Neural cell (in vitro differentiated cells): ENCODE data around the gene GOLGA8B.

Experiments
- CTCF ChIP-seq: fragments of 450-650 bp; IDR thresholded peaks from 2 replicates; pipeline ENCODE4 v1.5.1; 2014; ENCODE audit warnings: antibody characterized with exemption, mild to moderate bottlenecking, moderate library complexity; ENCODE audit not compliant: poor library complexity, severe bottlenecking
- EP300 ChIP-seq: fragments of 450-650 bp; conservative IDR thresholded peaks from 2 replicates; pipeline ENCODE4 v1.6.1; 2014; ENCODE audit warnings: antibody characterized with exemption, mild to moderate bottlenecking, moderate library complexity; ENCODE audit not compliant: poor library complexity, severe bottlenecking
- EZH2 ChIP-seq: fragments of 200-600, 300-800 bp; shearing (Covaris generic), sonication (generic); IDR thresholded peaks from 2 replicates; pipeline ENCODE4 v1.6.1; 2014; ENCODE audit warnings: antibody characterized with exemption, low read length, borderline replicate concordance, mild to moderate bottlenecking; ENCODE audit not compliant: insufficient read depth, poor library complexity, severe bottlenecking
- MXI1 ChIP-seq: fragments of 450-650 bp; conservative IDR thresholded peaks from 2 replicates; pipeline ENCODE4 v1.6.1; 2014; ENCODE audit warnings: antibody characterized with exemption, mild to moderate bottlenecking; ENCODE audit not compliant: poor library complexity, severe bottlenecking
- POLR2AphosphoS5 ChIP-seq: IDR thresholded peaks from 2 replicates; pipeline ENCODE4 v1.6.1; 2012
- RAD21 ChIP-seq: fragments of 450-650 bp; conservative IDR thresholded peaks from 2 replicates; pipeline ENCODE4 v1.6.1; 2014; ENCODE audit warnings: antibody characterized with exemption, mild to moderate bottlenecking, moderate library complexity
- REST ChIP-seq: IDR thresholded peaks from 2 replicates; pipeline ENCODE4 v1.6.1; 2012; ENCODE audit warnings: borderline replicate concordance
- SMC3 ChIP-seq: fragments of 450-650 bp; conservative IDR thresholded peaks from 2 replicates; pipeline ENCODE4 v1.6.1; 2014; ENCODE audit warnings: antibody characterized with exemption, mild to moderate bottlenecking, moderate library complexity; ENCODE audit not compliant: poor library complexity
- TAF1 ChIP-seq: IDR thresholded peaks from 2 replicates; pipeline ENCODE4 v1.6.1; 2012; ENCODE audit warnings: low read depth

GRCh38 chr15:34600923-34601322 lies 17.5 kb upstream of the GOLGA8B start:
- TF ChIP-seq CTCF (no peak), TAF1 (no peak), SMC3 (no peak), REST (no peak), RAD21 (no peak), EZH2 (no peak), POLR2AphosphoS5 (no peak), EP300 (no peak), MXI1 (no peak)
